ENCODE data around the gene TP53I3.

GRCh38 chr2:24054366-24055010 is 30.1 kb downstream of the TP53I3 start:
- TF ChIP-seq CTCF (IDR thresholded peaks at IDR 0.05 in 2 of 3, conservative IDR thresholded peaks at IDR 0.05 in 1 of 3; ENCODE audit: borderline replicate concordance in 1 of 3, insufficient read depth in 1 of 3, low read depth in 2 of 3, low read length in 2 of 3): no peak
- no peak for TF ChIP-seq YY1 (IDR thresholded peaks at IDR 0.05; ENCODE audit: extremely low read depth, insufficient replicate concordance, low read depth, low read length)
- TF ChIP-seq POLR2A (IDR thresholded peaks at IDR 0.05; ENCODE audit: borderline replicate concordance, extremely low read depth, insufficient read depth, insufficient read length): no peak
- TF ChIP-seq EZH2phosphoT487 (IDR thresholded peaks at IDR 0.05; ENCODE audit: borderline replicate concordance): no peak
- no peak for TF ChIP-seq RAD21 (IDR thresholded peaks at IDR 0.05; ENCODE audit: low read depth)
- no peak for TF ChIP-seq EZH2 (IDR thresholded peaks at IDR 0.05)
- TF ChIP-seq ATF3 (IDR thresholded peaks at IDR 0.05): no peak
